Glutamatergic neuron (in vitro differentiated cells): ENCODE measurements around the gene JAZF1. TPM values are rescaled to one million over a fixed set of nuclear protein-coding genes. Genes with fewer than 3 reads are reported as not detected.

Experiments
- DNase-seq: peaks from one replicate; pipeline ENCODE4 v3.0.0; 2022
- H3K27ac Mint-ChIP-seq: one replicate; pipeline ENCODE4 v1.8.0; 2020; ENCODE audit warnings: mild to moderate bottlenecking, mixed read lengths, inconsistent platforms; ENCODE audit not compliant: unreplicated experiment
- H3K27me3 Mint-ChIP-seq: one replicate; pipeline ENCODE4 v1.8.0; 2020; ENCODE audit warnings: mild to moderate bottlenecking, moderate library complexity, mixed read lengths, inconsistent platforms; ENCODE audit not compliant: unreplicated experiment
- H3K36me3 Mint-ChIP-seq: one replicate; pipeline ENCODE4 v1.8.0; 2020; ENCODE audit warnings: mild to moderate bottlenecking, mixed read lengths, inconsistent platforms; ENCODE audit not compliant: unreplicated experiment
- H3K4me1 Mint-ChIP-seq: one replicate; pipeline ENCODE4 v1.8.0; 2020; ENCODE audit warnings: mild to moderate bottlenecking, low read depth, mixed read lengths, inconsistent platforms; ENCODE audit not compliant: unreplicated experiment
- H3K4me3 Mint-ChIP-seq: one replicate; pipeline ENCODE4 v1.8.0; 2020; ENCODE audit warnings: mild to moderate bottlenecking, mixed read lengths, inconsistent platforms; ENCODE audit not compliant: unreplicated experiment
- H3K9me3 Mint-ChIP-seq: one replicate; pipeline ENCODE4 v1.8.0; 2020; ENCODE audit warnings: mild to moderate bottlenecking, moderate library complexity, mixed read lengths, inconsistent platforms; ENCODE audit not compliant: unreplicated experiment
- total RNA-seq: library from RNA; stranded (reverse); fragmentation: NEBNext Ultra II Directional; extraction: Animal tissue kit (Norgen Biotek cat#: 25700); gene quantifications from one replicate; pipeline ENCODE4 v1.2.1, GENCODE V29; 2021; ENCODE audit not compliant: unreplicated experiment
- TF ChIP-seq, protein P1 (sequence below): fragments of 200-600 bp; sonication (generic); IDR thresholded peaks from one replicate; pipeline ENCODE4 v1.5.0; 2021; ENCODE audit not compliant: partially characterized antibody, unreplicated experiment

The JAZF1 gene
- total RNA-seq, 1 donor from 2014 or later: 14.1 TPM

DNA sequence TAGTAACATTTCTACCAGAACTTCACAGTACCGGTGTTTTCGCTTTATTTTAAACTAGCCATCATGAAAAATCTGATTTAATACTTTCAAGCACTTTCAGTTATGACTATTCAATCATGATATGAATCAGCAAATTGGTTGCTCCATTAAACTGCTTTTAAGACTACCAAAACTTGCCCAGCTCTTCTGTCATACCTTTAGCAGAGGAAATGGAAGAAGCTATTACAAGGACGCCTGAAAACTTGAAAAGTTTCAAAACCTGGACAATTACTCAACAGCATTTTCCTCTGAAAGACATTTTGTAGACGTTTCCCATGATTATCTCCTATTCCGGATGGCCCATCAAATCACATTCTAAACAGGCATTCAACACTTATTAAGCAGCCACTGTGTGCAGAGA is 2.0 kb downstream of the JAZF1 start:
- TF ChIP-seq, protein P1, sequence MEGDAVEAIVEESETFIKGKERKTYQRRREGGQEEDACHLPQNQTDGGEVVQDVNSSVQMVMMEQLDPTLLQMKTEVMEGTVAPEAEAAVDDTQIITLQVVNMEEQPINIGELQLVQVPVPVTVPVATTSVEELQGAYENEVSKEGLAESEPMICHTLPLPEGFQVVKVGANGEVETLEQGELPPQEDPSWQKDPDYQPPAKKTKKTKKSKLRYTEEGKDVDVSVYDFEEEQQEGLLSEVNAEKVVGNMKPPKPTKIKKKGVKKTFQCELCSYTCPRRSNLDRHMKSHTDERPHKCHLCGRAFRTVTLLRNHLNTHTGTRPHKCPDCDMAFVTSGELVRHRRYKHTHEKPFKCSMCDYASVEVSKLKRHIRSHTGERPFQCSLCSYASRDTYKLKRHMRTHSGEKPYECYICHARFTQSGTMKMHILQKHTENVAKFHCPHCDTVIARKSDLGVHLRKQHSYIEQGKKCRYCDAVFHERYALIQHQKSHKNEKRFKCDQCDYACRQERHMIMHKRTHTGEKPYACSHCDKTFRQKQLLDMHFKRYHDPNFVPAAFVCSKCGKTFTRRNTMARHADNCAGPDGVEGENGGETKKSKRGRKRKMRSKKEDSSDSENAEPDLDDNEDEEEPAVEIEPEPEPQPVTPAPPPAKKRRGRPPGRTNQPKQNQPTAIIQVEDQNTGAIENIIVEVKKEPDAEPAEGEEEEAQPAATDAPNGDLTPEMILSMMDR: no peak
- Mint-ChIP-seq H3K4me1 (peaks cover 5% of the 10 kb centered on the region), H3K27ac (peak overlapping the region; percentile 25), H3K27me3 (peaks cover 8% of the 10 kb centered on the region), H3K36me3 (no peaks in the 10 kb centered on the region), H3K9me3 (peaks cover 9% of the 10 kb centered on the region), H3K4me3 (peak overlapping the region; percentile 74)
- DNase-seq: no peak

GRCh38 chr7:28177836-28178235 is 2.8 kb downstream of the JAZF1 start:
- Mint-ChIP-seq H3K36me3 (no peaks in the 10 kb centered on the region), H3K27ac (no peak overlapping the region), H3K9me3 (peaks cover 8% of the 10 kb centered on the region), H3K4me1 (peaks cover 5% of the 10 kb centered on the region), H3K27me3 (peaks cover 8% of the 10 kb centered on the region), H3K4me3 (no peak overlapping the region)
- no peak for DNase-seq
- TF ChIP-seq, protein P1: no peak

DNA sequence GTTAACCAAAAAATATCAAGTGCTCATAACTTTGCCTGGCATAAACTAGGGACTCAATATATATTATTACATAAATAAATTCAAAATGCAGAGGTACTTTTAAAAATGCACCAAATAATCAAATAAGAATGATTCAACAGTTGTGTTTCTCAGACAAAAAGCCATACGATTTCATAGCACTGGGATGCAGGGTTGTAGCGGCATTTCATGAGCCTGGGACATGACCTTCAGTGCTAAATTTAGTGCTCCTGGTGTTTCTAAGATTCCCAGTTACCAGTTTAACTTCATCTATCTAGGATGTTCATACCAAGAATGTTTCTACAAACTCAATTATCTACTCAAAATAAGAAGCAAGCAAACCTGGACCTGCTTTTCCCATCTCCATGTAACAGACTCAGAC is 4.0 kb downstream of the JAZF1 start:
- TF ChIP-seq, protein P1: no peak
- peaks cover 8% of the 10 kb centered on the region for H3K27me3 Mint-ChIP-seq
- peaks cover 8% of the 10 kb centered on the region for H3K9me3 Mint-ChIP-seq
- no peaks in the 10 kb centered on the region for H3K36me3 Mint-ChIP-seq
- H3K4me3 Mint-ChIP-seq: no peak overlapping the region
- H3K27ac Mint-ChIP-seq: no peak overlapping the region
- peaks cover 5% of the 10 kb centered on the region for H3K4me1 Mint-ChIP-seq
- DNase-seq: no peak

- TF ChIP-seq, protein P1: no peak
- no peak overlapping the region for H3K4me3 Mint-ChIP-seq
- no peak overlapping the region for H3K27ac Mint-ChIP-seq
- peaks cover 8% of the 10 kb centered on the region for H3K27me3 Mint-ChIP-seq
- H3K36me3 Mint-ChIP-seq: no peaks in the 10 kb centered on the region
- H3K9me3 Mint-ChIP-seq: peaks cover 8% of the 10 kb centered on the region
- no peak for DNase-seq
- peaks cover 5% of the 10 kb centered on the region for H3K4me1 Mint-ChIP-seq
These were observed 4.4 kb downstream of the JAZF1 start for GRCh38 chr7:28176174-28176573.

DNA sequence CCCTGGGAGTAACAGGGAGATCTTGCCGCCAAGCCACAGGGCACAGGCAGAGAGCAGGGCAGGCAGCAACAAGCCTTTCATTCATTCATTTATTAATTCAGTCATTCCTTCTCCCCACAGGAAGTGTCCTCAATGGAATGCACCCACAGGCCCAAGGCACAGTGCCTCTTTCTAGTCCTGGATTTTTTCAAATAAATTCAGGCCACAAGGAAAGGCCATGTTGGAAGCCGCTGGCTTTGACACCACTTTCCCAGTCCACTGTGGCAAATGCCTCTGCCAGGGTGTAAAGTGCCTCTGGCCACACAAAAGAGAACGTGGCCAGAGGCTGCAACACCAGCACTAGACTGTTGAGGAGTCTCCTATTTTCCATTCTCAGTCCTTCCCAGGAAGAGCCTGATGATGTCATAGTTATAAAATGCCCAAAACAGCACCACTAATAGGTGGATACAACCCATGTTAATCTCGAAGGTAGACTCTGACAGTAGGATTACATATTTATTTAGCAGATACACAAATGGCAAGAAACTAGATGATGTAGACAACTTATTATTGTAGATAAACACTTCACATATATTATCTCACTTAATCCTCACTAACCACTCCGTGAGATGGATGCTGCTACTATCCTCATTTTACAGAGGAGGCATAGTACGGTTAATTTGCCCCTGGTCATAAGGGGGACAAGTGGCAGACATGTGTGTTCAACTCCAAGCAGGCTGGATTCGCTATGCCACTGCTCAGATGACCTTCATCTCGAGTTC is 5.5 kb downstream of the JAZF1 start:
- H3K36me3 Mint-ChIP-seq: no peaks in the 10 kb centered on the region
- no peak for DNase-seq
- H3K27me3 Mint-ChIP-seq: peaks cover 6% of the 10 kb centered on the region
- TF ChIP-seq, protein P1: no peak
- H3K4me3 Mint-ChIP-seq: no peak overlapping the region
- peaks cover 5% of the 10 kb centered on the region for H3K9me3 Mint-ChIP-seq
- H3K27ac Mint-ChIP-seq: no peak overlapping the region
- peaks cover 10% of the 10 kb centered on the region for H3K4me1 Mint-ChIP-seq
